Astrocyte of the cerebellum (primary cell): ENCODE results near the gene PNMA5.
"Not testable (repeated sequence)": the region's sequence is repeated elsewhere in the genome, so short reads cannot be mapped to it uniquely, and the experiment has no call there.

Experiments used
- DNase-seq: peaks from one replicate; pipeline ENCODE4 v3.0.0-alpha.2; 2011; ENCODE audit warnings: low read depth
- H3K4me3 ChIP-seq: 2 replicates; pipeline ENCODE4 v1.5.1; 2011; ENCODE audit warnings: mild to moderate bottlenecking, low read depth, low read length, moderate library complexity
- in situ Hi-C: cut with HindIII; loops from 2 replicates; pipeline ENCODE4 v1.10.0; 2017; ENCODE audit warnings: low sequenced_read_pairs
- TF ChIP-seq, protein P1 (sequence below): IDR thresholded peaks from 2 replicates; pipeline ENCODE4 v1.5.1; 2012; ENCODE audit warnings: low read length, low read depth, moderate library complexity, mild to moderate bottlenecking; ENCODE audit errors: missing control alignments

Gene PNMA5

DNA sequence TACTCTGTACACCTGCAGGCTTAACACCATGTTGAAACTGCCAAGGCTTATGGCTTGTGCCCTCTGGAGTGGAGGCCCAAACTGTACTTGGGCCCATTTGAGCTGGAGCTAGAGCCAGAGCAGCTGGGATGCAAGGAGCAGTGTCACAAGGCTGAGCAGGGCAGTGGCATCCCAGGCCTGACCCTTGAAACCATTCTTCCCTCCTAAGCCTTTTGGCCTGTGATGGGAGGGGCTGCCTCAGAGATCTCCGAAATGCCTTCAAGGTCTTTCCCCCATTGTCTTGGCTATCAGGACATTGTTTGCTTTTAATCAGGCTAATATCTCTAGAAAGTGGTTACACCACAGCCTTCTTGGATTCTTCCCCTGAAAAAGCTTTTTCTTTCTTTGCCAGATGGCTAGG lies 10.9 kb upstream of the PNMA5 start:
- H3K4me3 ChIP-seq: no peak overlapping the region
- TF ChIP-seq, protein P1, sequence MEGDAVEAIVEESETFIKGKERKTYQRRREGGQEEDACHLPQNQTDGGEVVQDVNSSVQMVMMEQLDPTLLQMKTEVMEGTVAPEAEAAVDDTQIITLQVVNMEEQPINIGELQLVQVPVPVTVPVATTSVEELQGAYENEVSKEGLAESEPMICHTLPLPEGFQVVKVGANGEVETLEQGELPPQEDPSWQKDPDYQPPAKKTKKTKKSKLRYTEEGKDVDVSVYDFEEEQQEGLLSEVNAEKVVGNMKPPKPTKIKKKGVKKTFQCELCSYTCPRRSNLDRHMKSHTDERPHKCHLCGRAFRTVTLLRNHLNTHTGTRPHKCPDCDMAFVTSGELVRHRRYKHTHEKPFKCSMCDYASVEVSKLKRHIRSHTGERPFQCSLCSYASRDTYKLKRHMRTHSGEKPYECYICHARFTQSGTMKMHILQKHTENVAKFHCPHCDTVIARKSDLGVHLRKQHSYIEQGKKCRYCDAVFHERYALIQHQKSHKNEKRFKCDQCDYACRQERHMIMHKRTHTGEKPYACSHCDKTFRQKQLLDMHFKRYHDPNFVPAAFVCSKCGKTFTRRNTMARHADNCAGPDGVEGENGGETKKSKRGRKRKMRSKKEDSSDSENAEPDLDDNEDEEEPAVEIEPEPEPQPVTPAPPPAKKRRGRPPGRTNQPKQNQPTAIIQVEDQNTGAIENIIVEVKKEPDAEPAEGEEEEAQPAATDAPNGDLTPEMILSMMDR: no peak
- DNase-seq: no peak
- in situ Hi-C loops: no loop called here

DNA sequence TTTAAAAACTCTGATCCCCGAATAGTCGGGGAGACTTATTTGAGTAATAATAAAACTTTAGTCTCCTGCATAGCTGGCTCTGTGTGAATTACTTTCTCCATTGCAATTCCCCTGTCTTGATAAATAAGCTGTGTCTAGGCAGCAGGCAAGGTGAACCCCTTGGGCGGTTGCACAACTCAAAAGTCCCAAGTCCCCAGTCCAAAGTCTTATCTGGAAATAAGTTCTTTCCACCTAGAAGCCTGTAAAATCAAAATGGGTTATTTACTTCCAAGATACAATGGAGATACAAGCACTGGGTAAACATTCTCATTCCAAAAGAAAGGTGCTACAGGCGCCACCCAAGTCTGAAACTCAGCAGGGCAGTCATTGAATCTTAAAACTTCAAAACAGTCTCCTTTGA lies 10.1 kb upstream of the PNMA5 start:
- in situ Hi-C loops: no loop called here
- DNase-seq: no peak
- TF ChIP-seq, protein P1: no peak
- no peak overlapping the region for H3K4me3 ChIP-seq

DNA sequence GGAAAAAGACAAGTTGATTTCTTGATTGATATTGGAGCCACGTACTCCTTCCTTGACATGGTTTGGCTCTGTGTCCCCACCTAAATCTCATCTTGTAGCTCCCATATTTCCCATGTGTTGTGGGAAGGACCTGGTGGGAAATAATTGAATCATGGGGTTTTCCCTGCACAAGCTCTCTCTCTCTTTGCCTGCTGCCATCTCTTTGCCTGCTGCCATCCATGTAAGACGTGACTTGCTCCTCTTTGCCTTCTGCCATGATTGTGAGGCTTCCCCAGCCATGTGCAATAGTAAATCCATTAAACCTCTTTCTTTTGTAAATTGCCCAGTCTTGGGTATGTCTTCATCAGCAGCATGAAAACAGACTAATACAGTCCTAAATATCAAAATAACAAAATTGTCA lies 8.3 kb upstream of the PNMA5 start:
- in situ Hi-C loops, H3K4me3 ChIP-seq, DNase-seq: not testable (repeated sequence)

DNA sequence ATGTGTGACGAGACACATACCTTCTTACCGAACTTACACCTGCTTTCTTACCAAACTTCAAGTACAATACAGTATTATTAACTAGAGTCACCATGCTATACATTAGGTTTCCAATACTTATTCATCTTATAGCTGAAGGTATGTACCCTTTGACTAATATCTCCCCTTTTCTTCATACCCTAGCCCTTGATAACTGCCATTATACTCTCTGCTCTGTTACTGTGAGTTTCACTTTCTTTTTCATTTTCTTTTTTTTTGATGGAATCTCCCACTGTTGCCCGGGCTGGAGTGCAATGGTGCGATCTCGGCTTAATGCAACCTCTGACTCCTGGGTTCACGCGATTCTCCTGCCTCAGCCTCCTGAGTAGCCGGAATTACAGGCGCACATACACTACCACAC lies 3.4 kb upstream of the PNMA5 start:
- DNase-seq: no peak
- H3K4me3 ChIP-seq: no peak overlapping the region
- TF ChIP-seq, protein P1: no peak
- in situ Hi-C loops: no loop called here

DNA sequence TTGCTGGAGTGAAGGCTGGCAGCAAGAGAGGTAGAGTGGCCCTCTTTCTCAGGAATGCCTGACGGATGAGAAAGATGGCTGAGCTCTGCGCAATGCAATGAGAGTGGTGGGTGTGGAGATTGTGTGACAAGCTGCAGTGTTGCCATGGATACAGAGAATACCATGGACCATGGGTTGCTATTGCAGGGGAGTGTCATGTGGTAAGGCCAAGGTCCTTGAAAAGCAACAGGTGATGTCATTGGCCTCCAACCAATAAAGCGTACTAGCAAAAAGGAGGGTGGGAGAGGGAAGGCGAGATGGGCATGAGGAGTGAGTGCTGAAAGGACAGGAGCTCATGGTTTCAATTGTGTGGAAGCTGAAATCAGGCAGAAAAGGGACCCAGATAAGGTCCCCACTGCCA lies 1.8 kb downstream of the PNMA5 start:
- in situ Hi-C loops: no loop called here
- no peak overlapping the region for H3K4me3 ChIP-seq
- DNase-seq: no peak
- TF ChIP-seq, protein P1: no peak

DNA sequence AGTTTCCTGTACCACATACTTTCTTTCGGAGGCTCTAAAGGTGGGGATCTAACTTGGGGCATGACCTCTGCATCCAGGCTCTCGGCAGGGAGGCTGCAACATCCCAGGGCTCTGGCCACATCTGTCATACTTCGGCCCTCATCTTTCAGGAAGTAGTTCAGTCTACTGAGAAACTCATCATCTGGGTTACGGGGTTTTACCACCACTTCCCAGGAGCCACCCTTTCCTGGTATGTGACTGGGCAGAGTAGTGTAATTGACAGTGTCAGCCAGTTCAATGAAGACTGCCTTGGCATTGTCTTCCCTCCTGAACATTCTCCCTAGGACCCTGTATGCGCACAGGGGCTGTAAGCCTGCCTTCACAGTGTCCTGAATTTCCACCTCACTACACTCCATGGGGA lies 2.8 kb downstream of the PNMA5 start:
- TF ChIP-seq, protein P1: no peak
- in situ Hi-C loops: no loop called here
- no peak for DNase-seq
- no peak overlapping the region for H3K4me3 ChIP-seq

DNA sequence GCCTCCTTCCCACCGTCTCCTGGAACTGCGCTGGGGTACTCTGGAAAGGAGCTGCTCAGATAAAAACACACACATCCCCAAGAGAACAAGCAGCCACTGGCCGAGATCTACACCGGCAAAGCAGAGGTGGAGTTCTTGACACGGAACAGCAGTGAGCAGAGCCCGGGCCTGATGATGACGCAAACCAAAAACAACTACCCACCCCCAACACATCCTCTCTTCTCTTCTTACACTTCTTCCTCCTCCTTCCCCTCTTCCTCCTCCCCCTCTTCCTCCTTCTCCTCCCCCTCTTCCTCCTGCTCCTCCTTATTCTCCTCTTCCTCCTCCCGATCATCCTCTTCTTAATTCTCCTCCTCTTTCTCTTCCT lies 4.6 kb downstream of the PNMA5 start:
- DNase-seq: no peak
- in situ Hi-C loops: no loop called here
- TF ChIP-seq, protein P1: no peak
- no peak overlapping the region for H3K4me3 ChIP-seq
